ENCODE data around the gene ZNF547. TPM values are rescaled to one million over a fixed set of nuclear protein-coding genes. Genes with fewer than 3 reads are reported as not detected.

Gene ZNF547
- total RNA-seq, 1 experiment from 2014 or later = 1.4 TPM

DNA sequence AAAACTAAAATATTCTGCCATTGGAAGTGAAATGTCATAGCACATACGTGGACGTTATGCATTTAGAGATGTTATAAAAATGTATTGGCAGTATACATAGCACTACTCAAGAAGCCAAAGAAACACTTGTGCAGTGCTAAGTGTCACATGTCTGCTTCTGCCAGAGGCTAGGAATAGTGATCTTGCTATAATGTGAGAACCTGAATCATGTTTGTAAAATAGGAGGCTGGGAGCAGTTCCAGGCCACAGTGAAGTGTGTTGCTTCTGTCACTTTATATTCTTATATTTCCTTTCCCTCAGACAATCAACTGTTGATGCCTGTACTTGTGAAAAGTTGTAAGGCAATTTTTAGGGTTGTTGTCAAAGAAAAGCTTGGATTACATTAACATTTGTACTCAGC is 3.4 kb downstream of the ZNF547 start:
- POLR2A ChIA-PET = no interaction called here
- no peaks in the 10 kb centered on the region for H3K36me3 ChIP-seq (ENCODE audit: control insufficient read depth in 1 of 2, insufficient read depth in 2 of 2, low read length in 2 of 2)
- no TSS peak for BruUV-seq (replicated peaks)
- H3K27me3 ChIP-seq (ENCODE audit: insufficient read depth, low read length) = no peaks in the 10 kb centered on the region
- no peak for TF ChIP-seq ZNF274 (IDR thresholded peaks at IDR 0.05; ENCODE audit: low read depth, low read length)
- no peak for TF ChIP-seq ZFX (IDR thresholded peaks at IDR 0.05)
- TF ChIP-seq FOSL1 (IDR thresholded peaks at IDR 0.05; ENCODE audit: low read depth) = no peak
- TF ChIP-seq POLR2AphosphoS5 (IDR thresholded peaks at IDR 0.05; ENCODE audit: low read depth, low read length) = no peak
- intact Hi-C loops (cut with micrococcal nuclease) = no loop called here
- no peaks in the 10 kb centered on the region for H3K9me3 ChIP-seq (ENCODE audit: control insufficient read depth in 1 of 2, insufficient read depth in 1 of 2, low read depth in 1 of 2, low read length in 2 of 2)
- no peak for DNase-seq (ENCODE audit: low read depth, low spot score)
- CTCF ChIA-PET = no interaction called here
- H2AFZ ChIP-seq (ENCODE audit: low read depth, low read length, poor library complexity, severe bottlenecking) = no peak overlapping the region
- ATAC-seq = no peak
- H3K9ac ChIP-seq (ENCODE audit: low read length) = no peak overlapping the region
- no peak overlapping the region for H3K4me3 ChIP-seq (replicated peaks in 1 of 2; ENCODE audit: low read depth in 1 of 2, low read length in 2 of 2)
- H3K27ac ChIP-seq (ENCODE audit: low read depth, low read length) = no peak overlapping the region
- RAD21 ChIA-PET (ENCODE audit: low non-redundant PET in 1 of 2, low total read pairs in 2 of 2, uncharacterized antibody in 2 of 2, unreplicated experiment in 2 of 2) = no interaction called here
- peaks cover 7% of the 10 kb centered on the region; the same call in 1 of the 2 replicates for H3K79me2 ChIP-seq (ENCODE audit: insufficient read depth, low read length)
- peaks cover 3 to 9% of the 10 kb centered on the region in 2 experiments; a peak in 3 of 4 replicates for H3K4me1 ChIP-seq (ENCODE audit: control insufficient read depth in 1 of 2, insufficient read depth in 2 of 2, low read length in 2 of 2)
- no peak overlapping the region for H3K4me2 ChIP-seq (ENCODE audit: low read length)
- no peaks in the 10 kb centered on the region for H4K20me1 ChIP-seq (ENCODE audit: insufficient read depth)
- H3K9me2 ChIP-seq (ENCODE audit: insufficient read depth) = no peaks in the 10 kb centered on the region

DNA sequence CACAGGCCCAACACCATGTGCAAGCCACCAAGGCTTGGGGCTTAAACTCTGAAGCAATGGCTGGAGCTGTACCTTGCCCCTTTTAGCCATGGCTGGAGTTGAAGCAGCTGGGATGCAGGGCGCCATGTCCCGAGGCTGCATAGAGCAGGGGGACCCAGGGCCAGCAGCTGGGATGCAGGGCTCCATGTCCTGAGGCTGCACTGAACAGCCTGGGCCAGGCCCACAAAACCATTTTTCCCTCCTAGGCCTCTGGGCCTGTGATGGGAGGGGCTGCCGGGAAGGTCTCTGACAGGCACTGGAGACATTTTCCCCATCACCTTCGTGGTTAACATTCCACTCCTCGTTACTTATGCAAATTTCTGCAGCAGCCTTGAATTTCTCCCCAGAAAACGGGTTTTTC is 10.8 kb downstream of the ZNF547 start:
- ChIA-PET POLR2A (no interaction called here), CTCF (no interaction called here)
- ATAC-seq = no peak

More for the DNA sequence above, 10.8 kb downstream of the ZNF547 start:
- H3K4me1 ChIP-seq (ENCODE audit: control insufficient read depth in 1 of 2, insufficient read depth in 2 of 2, low read length in 2 of 2) = no peaks in the 10 kb centered on the region
- H3K36me3 ChIP-seq (ENCODE audit: control insufficient read depth in 1 of 2, insufficient read depth in 2 of 2, low read length in 2 of 2) = 0 out of 4 replicates have a peak, but pooled peaks cover 0 to 8% of the 10 kb centered on the region in 2 experiments
- no peak overlapping the region for H3K4me3 ChIP-seq (replicated peaks in 1 of 2; ENCODE audit: low read depth in 1 of 2, low read length in 2 of 2)
- H2AFZ ChIP-seq (ENCODE audit: low read depth, low read length, poor library complexity, severe bottlenecking) = no peak overlapping the region
- no peak for DNase-seq (ENCODE audit: low read depth, low spot score)
- no peak for TF ChIP-seq SP1 (IDR thresholded peaks at IDR 0.05; ENCODE audit: low read depth)
- TF ChIP-seq, protein P1, sequence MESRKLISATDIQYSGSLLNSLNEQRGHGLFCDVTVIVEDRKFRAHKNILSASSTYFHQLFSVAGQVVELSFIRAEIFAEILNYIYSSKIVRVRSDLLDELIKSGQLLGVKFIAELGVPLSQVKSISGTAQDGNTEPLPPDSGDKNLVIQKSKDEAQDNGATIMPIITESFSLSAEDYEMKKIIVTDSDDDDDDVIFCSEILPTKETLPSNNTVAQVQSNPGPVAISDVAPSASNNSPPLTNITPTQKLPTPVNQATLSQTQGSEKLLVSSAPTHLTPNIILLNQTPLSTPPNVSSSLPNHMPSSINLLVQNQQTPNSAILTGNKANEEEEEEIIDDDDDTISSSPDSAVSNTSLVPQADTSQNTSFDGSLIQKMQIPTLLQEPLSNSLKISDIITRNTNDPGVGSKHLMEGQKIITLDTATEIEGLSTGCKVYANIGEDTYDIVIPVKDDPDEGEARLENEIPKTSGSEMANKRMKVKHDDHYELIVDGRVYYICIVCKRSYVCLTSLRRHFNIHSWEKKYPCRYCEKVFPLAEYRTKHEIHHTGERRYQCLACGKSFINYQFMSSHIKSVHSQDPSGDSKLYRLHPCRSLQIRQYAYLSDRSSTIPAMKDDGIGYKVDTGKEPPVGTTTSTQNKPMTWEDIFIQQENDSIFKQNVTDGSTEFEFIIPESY (IDR thresholded peaks at IDR 0.05; ENCODE audit: extremely low read depth, insufficient replicate concordance, low read length) = no peak
- TF ChIP-seq, protein P2, sequence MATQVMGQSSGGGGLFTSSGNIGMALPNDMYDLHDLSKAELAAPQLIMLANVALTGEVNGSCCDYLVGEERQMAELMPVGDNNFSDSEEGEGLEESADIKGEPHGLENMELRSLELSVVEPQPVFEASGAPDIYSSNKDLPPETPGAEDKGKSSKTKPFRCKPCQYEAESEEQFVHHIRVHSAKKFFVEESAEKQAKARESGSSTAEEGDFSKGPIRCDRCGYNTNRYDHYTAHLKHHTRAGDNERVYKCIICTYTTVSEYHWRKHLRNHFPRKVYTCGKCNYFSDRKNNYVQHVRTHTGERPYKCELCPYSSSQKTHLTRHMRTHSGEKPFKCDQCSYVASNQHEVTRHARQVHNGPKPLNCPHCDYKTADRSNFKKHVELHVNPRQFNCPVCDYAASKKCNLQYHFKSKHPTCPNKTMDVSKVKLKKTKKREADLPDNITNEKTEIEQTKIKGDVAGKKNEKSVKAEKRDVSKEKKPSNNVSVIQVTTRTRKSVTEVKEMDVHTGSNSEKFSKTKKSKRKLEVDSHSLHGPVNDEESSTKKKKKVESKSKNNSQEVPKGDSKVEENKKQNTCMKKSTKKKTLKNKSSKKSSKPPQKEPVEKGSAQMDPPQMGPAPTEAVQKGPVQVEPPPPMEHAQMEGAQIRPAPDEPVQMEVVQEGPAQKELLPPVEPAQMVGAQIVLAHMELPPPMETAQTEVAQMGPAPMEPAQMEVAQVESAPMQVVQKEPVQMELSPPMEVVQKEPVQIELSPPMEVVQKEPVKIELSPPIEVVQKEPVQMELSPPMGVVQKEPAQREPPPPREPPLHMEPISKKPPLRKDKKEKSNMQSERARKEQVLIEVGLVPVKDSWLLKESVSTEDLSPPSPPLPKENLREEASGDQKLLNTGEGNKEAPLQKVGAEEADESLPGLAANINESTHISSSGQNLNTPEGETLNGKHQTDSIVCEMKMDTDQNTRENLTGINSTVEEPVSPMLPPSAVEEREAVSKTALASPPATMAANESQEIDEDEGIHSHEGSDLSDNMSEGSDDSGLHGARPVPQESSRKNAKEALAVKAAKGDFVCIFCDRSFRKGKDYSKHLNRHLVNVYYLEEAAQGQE (IDR thresholded peaks at IDR 0.05; ENCODE audit: low read depth) = no peak
- TF ChIP-seq ZNF274 (IDR thresholded peaks at IDR 0.05; ENCODE audit: low read depth, low read length) = no peak
- TF ChIP-seq EZH2 (IDR thresholded peaks at IDR 0.05) = no peak
- no peak for TF ChIP-seq SIN3A (IDR thresholded peaks at IDR 0.05; ENCODE audit: low read depth)
- no peak for TF ChIP-seq POLR2AphosphoS5 (IDR thresholded peaks at IDR 0.05; ENCODE audit: low read depth, low read length)
- no TSS peak for BruUV-seq (replicated peaks)
- H3K9me2 ChIP-seq (ENCODE audit: insufficient read depth) = no peaks in the 10 kb centered on the region
- RAD21 ChIA-PET (ENCODE audit: low non-redundant PET in 1 of 2, low total read pairs in 2 of 2, uncharacterized antibody in 2 of 2, unreplicated experiment in 2 of 2) = no interaction called here
- H3K9me3 ChIP-seq (ENCODE audit: control insufficient read depth in 1 of 2, insufficient read depth in 1 of 2, low read depth in 1 of 2, low read length in 2 of 2) = peaks cover 21 to 25% of the 10 kb centered on the region in 2 experiments; a peak in 3 of 4 replicates
- no peak overlapping the region for H3K27ac ChIP-seq (ENCODE audit: low read depth, low read length)
- no peak overlapping the region for H3K4me2 ChIP-seq (ENCODE audit: low read length)
- no peak overlapping the region for H3K9ac ChIP-seq (ENCODE audit: low read length)
- intact Hi-C loops (cut with micrococcal nuclease) = no loop called here
- no peaks in the 10 kb centered on the region for H4K20me1 ChIP-seq (ENCODE audit: insufficient read depth)
- H3K79me2 ChIP-seq (ENCODE audit: insufficient read depth, low read length) = no peaks in the 10 kb centered on the region
- H3K27me3 ChIP-seq (ENCODE audit: insufficient read depth, low read length) = no peaks in the 10 kb centered on the region

Measured in HCT116 (cell line).